ENCODE results near the gene AK1. TPM values are rescaled to one million over a fixed set of nuclear protein-coding genes. Genes with fewer than 3 reads are reported as not detected.

Gene AK1
- total and polyA plus RNA-seq, 2 of the 13 experiments (the other 11 are each of a cell fraction or from before 2014, with no cell fraction given), result 19.1 to 32.8 TPM

- peak; percentile 18 to 57; a peak in 2 of 4 replicates for TF ChIP-seq HMGXB4 (CRISPR knock-in tag; IDR thresholded peaks at IDR 0.05; ENCODE audit: borderline replicate concordance in 1 of 2, low read depth in 1 of 2)
- no peak for TF ChIP-seq SSRP1 (CRISPR knock-in tag; IDR thresholded peaks at IDR 0.05)
- TF ChIP-seq ZNF878 (CRISPR knock-in tag; IDR thresholded peaks at IDR 0.05), result no peak
- TF ChIP-seq ZNF232 (CRISPR knock-in tag; IDR thresholded peaks at IDR 0.05; ENCODE audit: borderline replicate concordance), result peak; percentile 27; the same call in 1 of the 2 replicates
- TF ChIP-seq ZFP91 (CRISPR knock-in tag; IDR thresholded peaks at IDR 0.05; ENCODE audit: borderline replicate concordance), result peak; percentile 39; the same call in 1 of the 2 replicates
- TF ChIP-seq KAT7 (CRISPR knock-in tag; IDR thresholded peaks at IDR 0.05; ENCODE audit: borderline replicate concordance), result no peak
- TF ChIP-seq TEAD3 (CRISPR knock-in tag; optimal IDR thresholded peaks at IDR 0.05; ENCODE audit: borderline replicate concordance), result peak; percentile 22
- TF ChIP-seq KDM2A (CRISPR knock-in tag; IDR thresholded peaks at IDR 0.05; ENCODE audit: borderline replicate concordance, low read depth), result peak; percentile 85
- no peak for TF ChIP-seq POLR2G (IDR thresholded peaks at IDR 0.05; ENCODE audit: low read depth, low read length)
- no peak for TF ChIP-seq ZNF234 (CRISPR knock-in tag; conservative IDR thresholded peaks at IDR 0.05)
- peak; percentile 70 for TF ChIP-seq THAP11 (CRISPR knock-in tag; IDR thresholded peaks at IDR 0.05)
- TF ChIP-seq MIXL1 (CRISPR knock-in tag; IDR thresholded peaks at IDR 0.05), result 0 out of 2 replicates have a peak, but pooled peaks have one; percentile 22
Observed at GRCh38 chr9:127921557-127922120, 44.2 kb upstream of the AK1 start (continued).

Measured in HepG2 (cell line).